ENCODE data around the gene SLC45A1.

The SLC45A1 gene

DNA sequence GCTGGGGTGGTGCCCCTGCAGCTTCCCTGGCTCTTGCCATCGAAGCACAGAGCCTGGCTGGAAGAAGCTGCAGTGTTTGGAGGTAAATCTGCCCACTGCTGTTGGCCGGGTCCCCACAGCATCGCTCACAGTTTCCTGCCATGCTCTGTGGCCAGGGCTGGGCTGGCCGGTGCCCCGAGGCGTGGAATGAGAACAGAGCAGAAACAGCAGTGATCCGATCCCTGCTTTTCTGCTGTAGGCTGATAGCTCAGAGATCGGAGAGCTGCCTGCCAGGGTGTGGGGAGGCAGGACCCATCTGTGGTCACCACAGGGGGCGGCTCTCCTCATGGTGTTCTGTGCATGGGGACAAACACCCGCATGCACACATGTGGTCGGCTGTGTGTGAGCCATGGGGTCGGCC lies 11.5 kb downstream of the SLC45A1 start:
- H3K9me3 ChIP-seq (ENCODE audit: insufficient read depth, low read depth, low read length): no peaks in the 10 kb centered on the region
- H3K4ac ChIP-seq (ENCODE audit: low read depth, low read length): no peak overlapping the region

DNA sequence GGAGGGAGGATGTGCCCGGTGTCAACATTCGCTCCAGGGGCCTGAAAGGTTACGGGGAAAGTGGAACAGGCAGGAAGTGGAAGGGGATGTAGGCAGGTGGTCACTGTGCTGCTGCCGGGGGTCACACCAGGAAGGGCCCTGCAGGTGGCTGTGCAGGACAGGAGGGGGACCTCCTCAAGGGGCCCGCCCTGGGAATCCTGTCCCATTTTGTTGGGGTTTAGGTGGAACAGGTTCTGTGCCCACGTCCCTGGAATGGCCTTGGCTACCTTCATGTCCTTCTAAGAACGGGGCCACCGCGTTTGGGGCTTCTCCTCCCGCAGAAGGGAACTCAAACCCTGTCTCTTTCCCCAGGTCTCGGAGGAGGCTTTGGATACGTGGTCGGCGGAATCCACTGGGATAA lies 11.9 kb downstream of the SLC45A1 start:
- DNase-seq: no peak
- Histone ChIP-seq H2BK12ac (ENCODE audit: low read length) (no peak overlapping the region), H3K79me1 (ENCODE audit: low read length) (no peaks in the 10 kb centered on the region), H2BK120ac (ENCODE audit: insufficient read depth, low read length, poor library complexity) (no peak overlapping the region), H3K27ac (ENCODE audit: low read depth, low read length) (no peak overlapping the region), H3K79me2 (ENCODE audit: control insufficient read depth, insufficient read depth, low read length, poor library complexity) (no peaks in the 10 kb centered on the region), H3K36me3 (ENCODE audit: control insufficient read depth in 1 of 2, insufficient read depth in 2 of 2, low read length in 2 of 2) (no peaks in the 10 kb centered on the region), H3K9me3 (ENCODE audit: insufficient read depth, low read depth, low read length) (no peaks in the 10 kb centered on the region), H3K27me3 (ENCODE audit: insufficient read depth, low read length) (no peaks in the 10 kb centered on the region), H3K4me2 (ENCODE audit: low read length) (no peak overlapping the region), H4K8ac (ENCODE audit: low read depth, low read length) (no peak overlapping the region), H3K9ac (ENCODE audit: low read length) (no peak overlapping the region), H3K4ac (ENCODE audit: low read depth, low read length) (no peak overlapping the region), H4K91ac (ENCODE audit: low read depth, low read length) (no peak overlapping the region), H2AFZ (ENCODE audit: insufficient read depth, low read length, poor library complexity) (no peak overlapping the region), H3K4me1 (ENCODE audit: control insufficient read depth in 1 of 2, insufficient read depth in 2 of 2, low read length in 2 of 2) (peaks cover 0 to 2% of the 10 kb centered on the region in 2 experiments), H3K4me3 (ENCODE audit: low read depth, low read length) (no peak overlapping the region), H4K12ac (ENCODE audit: low read depth, low read length) (no peak overlapping the region), H3K18ac (ENCODE audit: low read length) (no peak overlapping the region), H2BK5ac (ENCODE audit: low read depth, low read length, poor library complexity) (no peak overlapping the region), H3K14ac (ENCODE audit: low read length) (no peak overlapping the region), H2AK5ac (ENCODE audit: low read length) (no peak overlapping the region), H3K23ac (ENCODE audit: low read length) (no peak overlapping the region)
- WGBS (ENCODE audit: extremely low coverage, insufficient coverage, insufficient read length): no CpG with 5 or more reads among the region's 14 CpGs

More for the DNA sequence above, 11.5 kb downstream of the SLC45A1 start:
- Histone ChIP-seq H3K18ac (ENCODE audit: low read length) (no peak overlapping the region), H3K4me3 (ENCODE audit: low read depth, low read length) (no peak overlapping the region), H2BK5ac (ENCODE audit: low read depth, low read length, poor library complexity) (no peak overlapping the region), H3K9ac (ENCODE audit: low read length) (no peak overlapping the region), H2AK5ac (ENCODE audit: low read length) (no peak overlapping the region), H3K14ac (ENCODE audit: low read length) (no peak overlapping the region), H3K4me2 (ENCODE audit: low read length) (no peak overlapping the region), H2AFZ (ENCODE audit: insufficient read depth, low read length, poor library complexity) (no peak overlapping the region), H2BK120ac (ENCODE audit: insufficient read depth, low read length, poor library complexity) (no peak overlapping the region), H2BK12ac (ENCODE audit: low read length) (no peak overlapping the region), H3K27me3 (ENCODE audit: insufficient read depth, low read length) (no peaks in the 10 kb centered on the region), H3K27ac (ENCODE audit: low read depth, low read length) (no peak overlapping the region), H3K4me1 (ENCODE audit: control insufficient read depth in 1 of 2, insufficient read depth in 2 of 2, low read length in 2 of 2) (peaks cover 0 to 4% of the 10 kb centered on the region in 2 experiments), H4K91ac (ENCODE audit: low read depth, low read length) (no peak overlapping the region), H3K36me3 (ENCODE audit: control insufficient read depth in 1 of 2, insufficient read depth in 2 of 2, low read length in 2 of 2) (no peaks in the 10 kb centered on the region), H3K23ac (ENCODE audit: low read length) (no peak overlapping the region), H4K12ac (ENCODE audit: low read depth, low read length) (no peak overlapping the region), H3K79me1 (ENCODE audit: low read length) (no peaks in the 10 kb centered on the region), H3K79me2 (ENCODE audit: control insufficient read depth, insufficient read depth, low read length, poor library complexity) (no peaks in the 10 kb centered on the region), H4K8ac (ENCODE audit: low read depth, low read length) (no peak overlapping the region)
- no peak for DNase-seq
- WGBS (ENCODE audit: extremely low coverage, insufficient coverage, insufficient read length): no CpG with 5 or more reads among the region's 12 CpGs

DNA sequence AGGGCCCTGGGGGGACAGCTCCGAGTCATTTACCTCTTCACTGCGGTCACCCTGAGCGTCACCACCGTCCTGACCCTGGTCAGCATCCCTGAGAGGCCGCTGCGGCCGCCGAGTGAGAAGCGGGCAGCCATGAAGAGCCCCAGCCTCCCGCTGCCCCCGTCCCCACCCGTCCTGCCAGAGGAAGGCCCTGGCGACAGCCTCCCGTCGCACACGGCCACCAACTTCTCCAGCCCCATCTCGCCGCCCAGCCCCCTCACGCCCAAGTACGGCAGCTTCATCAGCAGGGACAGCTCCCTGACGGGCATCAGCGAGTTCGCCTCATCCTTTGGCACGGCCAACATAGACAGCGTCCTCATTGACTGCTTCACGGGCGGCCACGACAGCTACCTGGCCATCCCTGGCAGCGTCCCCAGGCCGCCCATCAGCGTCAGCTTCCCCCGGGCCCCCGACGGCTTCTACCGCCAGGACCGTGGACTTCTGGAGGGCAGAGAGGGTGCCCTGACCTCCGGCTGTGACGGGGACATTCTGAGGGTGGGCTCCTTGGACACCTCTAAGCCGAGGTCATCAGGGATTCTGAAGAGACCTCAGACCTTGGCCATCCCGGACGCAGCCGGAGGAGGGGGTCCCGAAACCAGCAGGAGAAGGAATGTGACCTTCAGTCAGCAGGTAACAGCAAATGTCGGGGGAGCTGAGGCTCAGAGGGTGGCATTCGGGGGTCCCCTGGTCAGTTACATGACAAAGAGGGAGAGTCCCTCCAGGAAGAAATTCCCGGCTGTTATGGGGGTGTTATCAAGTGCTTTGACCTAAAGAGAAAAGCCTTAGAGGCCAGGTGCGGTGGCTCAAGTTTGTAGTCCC lies 12.6 kb downstream of the SLC45A1 start:
- Histone ChIP-seq H3K79me1 (ENCODE audit: low read length) (no peaks in the 10 kb centered on the region), H3K14ac (ENCODE audit: low read length) (no peak overlapping the region), H2BK12ac (ENCODE audit: low read length) (no peak overlapping the region), H3K4me1 (ENCODE audit: control insufficient read depth in 1 of 2, insufficient read depth in 2 of 2, low read length in 2 of 2) (peaks cover 0 to 2% of the 10 kb centered on the region in 2 experiments), H4K8ac (ENCODE audit: low read depth, low read length) (no peak overlapping the region), H3K27me3 (ENCODE audit: insufficient read depth, low read length) (no peaks in the 10 kb centered on the region), H3K79me2 (ENCODE audit: control insufficient read depth, insufficient read depth, low read length, poor library complexity) (no peaks in the 10 kb centered on the region), H3K18ac (ENCODE audit: low read length) (no peak overlapping the region), H3K4me3 (ENCODE audit: low read depth, low read length) (no peak overlapping the region), H2BK120ac (ENCODE audit: insufficient read depth, low read length, poor library complexity) (no peak overlapping the region), H3K27ac (ENCODE audit: low read depth, low read length) (no peak overlapping the region), H3K4ac (ENCODE audit: low read depth, low read length) (no peak overlapping the region), H2AK5ac (ENCODE audit: low read length) (no peak overlapping the region), H4K12ac (ENCODE audit: low read depth, low read length) (no peak overlapping the region), H2BK5ac (ENCODE audit: low read depth, low read length, poor library complexity) (no peak overlapping the region), H3K9ac (ENCODE audit: low read length) (no peak overlapping the region), H2AFZ (ENCODE audit: insufficient read depth, low read length, poor library complexity) (no peak overlapping the region), H4K91ac (ENCODE audit: low read depth, low read length) (no peak overlapping the region), H3K36me3 (ENCODE audit: control insufficient read depth in 1 of 2, insufficient read depth in 2 of 2, low read length in 2 of 2) (no peaks in the 10 kb centered on the region), H3K9me3 (ENCODE audit: insufficient read depth, low read depth, low read length) (no peaks in the 10 kb centered on the region), H3K23ac (ENCODE audit: low read length) (no peak overlapping the region), H3K4me2 (ENCODE audit: low read length) (no peak overlapping the region)
- no CpG with 5 or more reads among the region's 47 CpGs for WGBS (ENCODE audit: extremely low coverage, insufficient coverage, insufficient read length)
- no peak for DNase-seq

DNA sequence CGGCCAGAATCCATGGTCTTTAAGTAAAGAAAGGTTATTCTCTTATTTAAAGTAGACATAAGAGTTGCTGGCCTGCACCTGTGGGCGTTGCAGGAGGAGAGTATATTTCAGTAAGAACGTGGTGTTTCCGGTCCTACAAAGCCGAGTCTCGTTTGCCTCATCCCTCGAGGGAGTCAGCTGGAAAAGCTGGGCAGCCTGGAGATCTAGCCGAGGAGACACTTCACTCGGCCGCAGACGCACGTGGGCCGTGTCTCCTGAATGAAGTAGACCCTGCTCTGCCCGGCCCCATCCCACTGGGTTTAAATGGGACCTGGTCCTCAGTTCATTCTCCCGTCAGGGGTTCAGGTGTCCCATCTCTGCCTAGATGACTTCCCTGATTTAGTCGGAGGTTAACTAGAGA lies 14.9 kb downstream of the SLC45A1 start:
- Histone ChIP-seq H4K12ac (ENCODE audit: low read depth, low read length) (no peak overlapping the region), H3K36me3 (ENCODE audit: control insufficient read depth in 1 of 2, insufficient read depth in 2 of 2, low read length in 2 of 2) (no peaks in the 10 kb centered on the region)
- WGBS (ENCODE audit: extremely low coverage, insufficient coverage, insufficient read length): no CpG with 5 or more reads among the region's 16 CpGs

More for the DNA sequence above, 14.9 kb downstream of the SLC45A1 start:
- Histone ChIP-seq H3K9ac (ENCODE audit: low read length) (no peak overlapping the region), H2AK5ac (ENCODE audit: low read length) (no peak overlapping the region), H3K4me1 (ENCODE audit: control insufficient read depth in 1 of 2, insufficient read depth in 2 of 2, low read length in 2 of 2) (peaks cover 0 to 2% of the 10 kb centered on the region in 2 experiments), H4K91ac (ENCODE audit: low read depth, low read length) (no peak overlapping the region), H3K23ac (ENCODE audit: low read length) (no peak overlapping the region), H3K18ac (ENCODE audit: low read length) (no peak overlapping the region), H3K9me3 (ENCODE audit: insufficient read depth, low read depth, low read length) (peaks cover 1% of the 10 kb centered on the region), H2BK12ac (ENCODE audit: low read length) (no peak overlapping the region), H3K4ac (ENCODE audit: low read depth, low read length) (no peak overlapping the region), H3K79me1 (ENCODE audit: low read length) (no peaks in the 10 kb centered on the region), H2BK120ac (ENCODE audit: insufficient read depth, low read length, poor library complexity) (no peak overlapping the region), H3K27ac (ENCODE audit: low read depth, low read length) (no peak overlapping the region), H2BK5ac (ENCODE audit: low read depth, low read length, poor library complexity) (no peak overlapping the region), H3K79me2 (ENCODE audit: control insufficient read depth, insufficient read depth, low read length, poor library complexity) (no peaks in the 10 kb centered on the region), H4K8ac (ENCODE audit: low read depth, low read length) (no peak overlapping the region), H3K27me3 (ENCODE audit: insufficient read depth, low read length) (no peaks in the 10 kb centered on the region), H3K4me2 (ENCODE audit: low read length) (no peak overlapping the region), H2AFZ (ENCODE audit: insufficient read depth, low read length, poor library complexity) (no peak overlapping the region), H3K4me3 (ENCODE audit: low read depth, low read length) (no peak overlapping the region), H3K14ac (ENCODE audit: low read length) (no peak overlapping the region)
- DNase-seq: peak in 1 of 2 donors; percentile 30

Measured in trophoblast cell (in vitro differentiated cells and primary cell).